Osteoblast (primary cell): ENCODE measurements around the gene MAD1L1. TPM values are rescaled to one million over a fixed set of nuclear protein-coding genes. Genes with fewer than 3 reads are reported as not detected.

Experiments used
- DNase-seq: peaks from one replicate; pipeline ENCODE4 v3.0.0; 2011; ENCODE audit warnings: low spot score, mixed read lengths; ENCODE audit not compliant: insufficient read length; ENCODE audit errors: missing footprints
- H2AFZ ChIP-seq: 2 replicates; pipeline ENCODE4 v1.6.0; 2011; ENCODE audit warnings: mild to moderate bottlenecking, low read length
- H3K27ac ChIP-seq: 2 replicates; pipeline ENCODE4 v1.5.1; 2011; ENCODE audit warnings: mild to moderate bottlenecking, low read depth, low read length, moderate library complexity
- H3K27me3 ChIP-seq: 2 replicates; pipeline ENCODE4 v1.6.0; 2012; ENCODE audit warnings: mild to moderate bottlenecking, control low read depth, inconsistent platforms, low read length, moderate library complexity; ENCODE audit not compliant: insufficient read depth
- H3K36me3 ChIP-seq: 2 replicates; pipeline ENCODE4 v1.5.1; 2011; ENCODE audit warnings: mild to moderate bottlenecking, low read length, control low read depth, moderate library complexity; ENCODE audit not compliant: insufficient read depth
- H3K4me1 ChIP-seq: 2 replicates; pipeline ENCODE4 v1.5.1; 2011; ENCODE audit warnings: mild to moderate bottlenecking, low read length, control low read depth, moderate library complexity; ENCODE audit not compliant: insufficient read depth
- H3K4me2 ChIP-seq: 2 replicates; pipeline ENCODE4 v1.6.0; 2011; ENCODE audit warnings: mild to moderate bottlenecking, low read length; ENCODE audit not compliant: insufficient read depth
- H3K4me3 ChIP-seq: fragments of 200-600 bp; sonication (generic); 3 replicates; pipeline ENCODE4 v1.5.1; 2012; ENCODE audit warnings: mild to moderate bottlenecking, low read length, inconsistent platforms; ENCODE audit not compliant: insufficient read depth
- H3K79me2 ChIP-seq: 2 replicates; pipeline ENCODE4 v1.6.0; 2012; ENCODE audit warnings: mild to moderate bottlenecking, low read length, control low read depth, inconsistent platforms; ENCODE audit not compliant: insufficient read depth
- H3K9me3 ChIP-seq: 2 replicates; pipeline ENCODE4 v1.5.1; 2011; ENCODE audit warnings: low read depth, low read length, control low read depth
- H4K20me1 ChIP-seq: 2 replicates; pipeline ENCODE4 v1.6.0; 2012; ENCODE audit warnings: mild to moderate bottlenecking, low read length, control low read depth; ENCODE audit not compliant: insufficient read depth
- CTCF ChIP-seq: IDR thresholded peaks from 2 replicates; pipeline ENCODE4 v1.5.1; 2011; ENCODE audit warnings: mild to moderate bottlenecking, low read depth, low read length, moderate library complexity; ENCODE audit errors: extremely low read depth
- total RNA-seq: library from RNA; depleted of rRNA; stranded (reverse); fragments of >200 nt; gene quantifications from 2 replicates; pipeline ENCODE4 v1.2.3, GENCODE V29; 2012

Gene MAD1L1
- total RNA-seq, 1 donor: 66.2 TPM

- Histone ChIP-seq H2AFZ (no peak overlapping the region), H3K4me3 (no peak overlapping the region), H3K36me3 (no peaks in the 10 kb centered on the region), H3K4me1 (no peaks in the 10 kb centered on the region), H4K20me1 (no peaks in the 10 kb centered on the region), H3K79me2 (no peaks in the 10 kb centered on the region), H3K4me2 (no peak overlapping the region), H3K27ac (no peak overlapping the region), H3K9me3 (no peaks in the 10 kb centered on the region), H3K27me3 (no peaks in the 10 kb centered on the region)
- no peak for TF ChIP-seq CTCF
- no peak for DNase-seq
Observed at GRCh38 chr7:2126621-2127020, 106.1 kb downstream of the MAD1L1 start.

- H3K79me2 ChIP-seq: no peaks in the 10 kb centered on the region
- no peak for TF ChIP-seq CTCF
- H4K20me1 ChIP-seq: no peaks in the 10 kb centered on the region
- H3K27ac ChIP-seq: no peak overlapping the region
- DNase-seq: no peak
- no peaks in the 10 kb centered on the region for H3K4me1 ChIP-seq
- no peaks in the 10 kb centered on the region for H3K9me3 ChIP-seq
- no peak overlapping the region for H3K4me2 ChIP-seq
- no peaks in the 10 kb centered on the region for H3K27me3 ChIP-seq
- H3K36me3 ChIP-seq: no peaks in the 10 kb centered on the region
- no peak overlapping the region for H2AFZ ChIP-seq
- no peak overlapping the region for H3K4me3 ChIP-seq
Observed at GRCh38 chr7:2125931-2126330, 106.8 kb downstream of the MAD1L1 start.

GRCh38 chr7:2124604-2125345, 108.0 kb downstream of the MAD1L1 start:
- H3K27me3 ChIP-seq: no peaks in the 10 kb centered on the region
- H3K9me3 ChIP-seq: no peaks in the 10 kb centered on the region
- no peaks in the 10 kb centered on the region for H3K36me3 ChIP-seq
- TF ChIP-seq CTCF: no peak
- no peak overlapping the region for H2AFZ ChIP-seq
- no peaks in the 10 kb centered on the region for H3K4me1 ChIP-seq
- H3K27ac ChIP-seq: no peak overlapping the region
- no peak overlapping the region for H3K4me3 ChIP-seq
- no peaks in the 10 kb centered on the region for H4K20me1 ChIP-seq
- no peak overlapping the region for H3K4me2 ChIP-seq
- H3K79me2 ChIP-seq: no peaks in the 10 kb centered on the region
- no peak for DNase-seq

GRCh38 chr7:2123916-2124315, 108.8 kb downstream of the MAD1L1 start:
- no peak overlapping the region for H3K4me2 ChIP-seq
- H3K4me3 ChIP-seq: no peak overlapping the region
- no peaks in the 10 kb centered on the region for H4K20me1 ChIP-seq
- H3K27ac ChIP-seq: no peak overlapping the region
- H3K36me3 ChIP-seq: no peaks in the 10 kb centered on the region
- no peaks in the 10 kb centered on the region for H3K9me3 ChIP-seq
- no peaks in the 10 kb centered on the region for H3K27me3 ChIP-seq
- H3K79me2 ChIP-seq: no peaks in the 10 kb centered on the region
- no peak overlapping the region for H2AFZ ChIP-seq
- H3K4me1 ChIP-seq: no peaks in the 10 kb centered on the region
- no peak for DNase-seq
- no peak for TF ChIP-seq CTCF
